Hepatocyte (in vitro differentiated cells): ENCODE measurements around the gene SCN3A. TPM values are rescaled to one million over a fixed set of nuclear protein-coding genes. Genes with fewer than 3 reads are reported as not detected.
A peak's percentile ranks its signal among the peaks of the same experiment; 100 is the strongest.

Experiments
- DNase-seq: peaks from one replicate; pipeline ENCODE4 v3.0.0-alpha.2; 2016; ENCODE audit warnings: low spot score
- H2AFZ ChIP-seq: fragments of 200-600 bp; sonication (generic); 2 replicates; pipeline ENCODE4 v1.6.0; 2016; ENCODE audit warnings: antibody characterized with exemption, mild to moderate bottlenecking
- H3K27ac ChIP-seq: fragments of 200-600 bp; sonication (generic); 2 replicates; pipeline ENCODE4 v1.5.1; 2016; ENCODE audit warnings: mild to moderate bottlenecking
- H3K27me3 ChIP-seq: fragments of 200-600 bp; sonication (generic); 2 replicates; pipeline ENCODE4 v1.6.1; 2016
- H3K36me3 ChIP-seq: fragments of 200-600 bp; sonication (generic); replicated peaks from 2 replicates; pipeline ENCODE4 v1.5.1; 2016; ENCODE audit warnings: low read depth; ENCODE audit not compliant: insufficient read depth
- H3K4me1 ChIP-seq: fragments of 200-600 bp; sonication (generic); 2 replicates; pipeline ENCODE4 v1.5.1; 2016; ENCODE audit warnings: mild to moderate bottlenecking, moderate library complexity; ENCODE audit not compliant: insufficient read depth
- H3K4me2 ChIP-seq: fragments of 200-600 bp; sonication (generic); 2 replicates; pipeline ENCODE4 v1.6.0; 2016
- H3K4me3 ChIP-seq: fragments of 200-600 bp; sonication (generic); 2 replicates; pipeline ENCODE4 v1.5.1; 2016; ENCODE audit warnings: mild to moderate bottlenecking
- H3K79me2 ChIP-seq: fragments of 200-600 bp; sonication (generic); 2 replicates; pipeline ENCODE4 v1.6.0; 2017; ENCODE audit warnings: mild to moderate bottlenecking
- H3K9me2 ChIP-seq: fragments of 200-600 bp; sonication (generic); replicated peaks from 2 replicates; pipeline ENCODE4 v1.6.0; 2017; ENCODE audit warnings: mild to moderate bottlenecking; ENCODE audit not compliant: insufficient read depth
- H3K9me3 ChIP-seq: fragments of 200-600 bp; sonication (generic); 2 replicates; pipeline ENCODE4 v1.5.1; 2016; ENCODE audit warnings: low read depth, mild to moderate bottlenecking
- H4K20me1 ChIP-seq: fragments of 200-600 bp; sonication (generic); 2 replicates; pipeline ENCODE4 v1.6.0; 2016; ENCODE audit warnings: mild to moderate bottlenecking; ENCODE audit not compliant: insufficient read depth, poor library complexity, severe bottlenecking
- EZH2 ChIP-seq: fragments of 200-600 bp; sonication (generic); IDR thresholded peaks from 2 replicates; pipeline ENCODE4 v1.6.1; 2016; ENCODE audit warnings: antibody characterized with exemption, mild to moderate bottlenecking, borderline replicate concordance
- EZH2phosphoT487 ChIP-seq: fragments of 200-600 bp; sonication (generic); IDR thresholded peaks from one replicate; pipeline ENCODE4 v1.6.1; 2018; ENCODE audit warnings: antibody characterized with exemption, mild to moderate bottlenecking, low read depth, moderate library complexity; ENCODE audit not compliant: unreplicated experiment, severe bottlenecking
- WGBS: methylation state at CpG from one replicate; pipeline ENCODE4 v1.1.6; 2016; ENCODE audit warnings: low lambda C conversion rate; ENCODE audit errors: missing lambda C conversion rate; 5-methylcytosine and 5-hydroxymethylcytosine counted together
- polyA plus RNA-seq: library from polyadenylated mRNA; unstranded; fragments of >200 nt; fragmentation: Nextera tagmentation; extraction: Ambion mirVana; gene quantifications from 2 replicates; pipeline ENCODE4 v1.2.1, GENCODE V29; 2016
- total RNA-seq: library from RNA; depleted of rRNA; stranded (reverse); fragments of >200 nt; gene quantifications from 2 replicates; pipeline ENCODE4 v1.2.3, GENCODE V29; 2014
- TF ChIP-seq, protein P1 (sequence below): fragments of 200-600 bp; sonication (generic); IDR thresholded peaks from 2 replicates; pipeline ENCODE4 v1.5.1; 2016; ENCODE audit warnings: antibody characterized with exemption, mild to moderate bottlenecking; ENCODE audit not compliant: poor library complexity

SCN3A gene
- total and polyA plus RNA-seq, 2 experiments from 2014 or later = 3.0 to 14.5 TPM

DNA sequence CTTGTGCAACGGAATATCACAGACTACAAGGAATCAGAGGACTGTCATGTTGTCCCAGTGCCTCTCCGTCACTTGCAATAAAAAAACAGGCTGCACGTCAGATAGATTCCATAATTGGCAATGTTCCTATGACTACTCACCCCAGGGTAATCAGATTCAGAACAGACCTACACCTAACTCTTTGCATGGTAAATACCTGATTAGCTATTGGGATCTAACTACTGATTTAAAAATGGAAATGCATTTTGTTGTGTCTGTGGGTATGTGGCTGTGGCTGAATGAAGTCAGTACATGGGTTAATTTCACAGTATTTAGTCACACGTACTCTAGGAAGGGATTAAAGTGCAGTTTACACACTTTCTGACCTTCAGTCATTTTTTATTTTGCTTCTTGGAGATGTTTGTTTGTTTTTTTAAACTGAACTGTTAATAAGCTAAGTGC is 91.7 kb downstream of the SCN3A start:
- Histone ChIP-seq H3K27ac (no peak overlapping the region), H3K36me3 (no peaks in the 10 kb centered on the region), H4K20me1 (no peaks in the 10 kb centered on the region), H3K9me3 (no peaks in the 10 kb centered on the region), H2AFZ (no peak overlapping the region), H3K27me3 (no peaks in the 10 kb centered on the region), H3K79me2 (no peaks in the 10 kb centered on the region), H3K4me3 (no peak overlapping the region), H3K4me2 (peak overlapping the region; percentile 22), H3K4me1 (peaks cover 11% of the 10 kb centered on the region), H3K9me2 (no peaks in the 10 kb centered on the region)
- TF ChIP-seq, protein P1, sequence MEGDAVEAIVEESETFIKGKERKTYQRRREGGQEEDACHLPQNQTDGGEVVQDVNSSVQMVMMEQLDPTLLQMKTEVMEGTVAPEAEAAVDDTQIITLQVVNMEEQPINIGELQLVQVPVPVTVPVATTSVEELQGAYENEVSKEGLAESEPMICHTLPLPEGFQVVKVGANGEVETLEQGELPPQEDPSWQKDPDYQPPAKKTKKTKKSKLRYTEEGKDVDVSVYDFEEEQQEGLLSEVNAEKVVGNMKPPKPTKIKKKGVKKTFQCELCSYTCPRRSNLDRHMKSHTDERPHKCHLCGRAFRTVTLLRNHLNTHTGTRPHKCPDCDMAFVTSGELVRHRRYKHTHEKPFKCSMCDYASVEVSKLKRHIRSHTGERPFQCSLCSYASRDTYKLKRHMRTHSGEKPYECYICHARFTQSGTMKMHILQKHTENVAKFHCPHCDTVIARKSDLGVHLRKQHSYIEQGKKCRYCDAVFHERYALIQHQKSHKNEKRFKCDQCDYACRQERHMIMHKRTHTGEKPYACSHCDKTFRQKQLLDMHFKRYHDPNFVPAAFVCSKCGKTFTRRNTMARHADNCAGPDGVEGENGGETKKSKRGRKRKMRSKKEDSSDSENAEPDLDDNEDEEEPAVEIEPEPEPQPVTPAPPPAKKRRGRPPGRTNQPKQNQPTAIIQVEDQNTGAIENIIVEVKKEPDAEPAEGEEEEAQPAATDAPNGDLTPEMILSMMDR = no peak
- TF ChIP-seq EZH2phosphoT487 (no peak), EZH2 (no peak)
- 27% methylated on average over 4 of the region's 4 CpGs for WGBS
- no peak for DNase-seq

DNA sequence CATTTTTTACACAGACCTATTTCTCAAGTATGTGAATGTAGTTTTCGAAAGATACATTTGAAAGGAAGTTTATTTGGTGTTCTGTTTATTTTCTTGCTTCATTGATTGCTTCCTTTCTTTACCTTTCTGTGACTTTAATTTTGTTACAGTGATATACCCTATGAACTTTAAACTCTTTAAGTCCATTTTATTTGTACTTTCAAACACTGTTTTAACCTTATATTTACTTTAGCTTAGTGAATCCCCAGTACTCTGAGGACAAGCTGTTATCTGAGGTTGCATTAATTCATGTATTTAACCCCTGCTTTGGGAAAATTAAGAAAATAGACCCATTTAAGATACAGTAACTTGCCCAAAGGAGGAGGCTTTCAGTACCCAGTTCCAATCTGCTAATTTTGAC is 93.5 kb downstream of the SCN3A start:
- no peaks in the 10 kb centered on the region for H4K20me1 ChIP-seq
- no peak for TF ChIP-seq EZH2
- TF ChIP-seq, protein P1 = no peak
- no peak for TF ChIP-seq EZH2phosphoT487
- H3K27me3 ChIP-seq = no peaks in the 10 kb centered on the region
- H3K9me2 ChIP-seq = no peaks in the 10 kb centered on the region
- peak overlapping the region; percentile 30 for H3K4me2 ChIP-seq
- no peak overlapping the region for H3K4me3 ChIP-seq
- H2AFZ ChIP-seq = no peak overlapping the region
- H3K9me3 ChIP-seq = no peaks in the 10 kb centered on the region
- H3K4me1 ChIP-seq = peaks cover 11% of the 10 kb centered on the region
- peak overlapping the region; percentile 2 for H3K27ac ChIP-seq
- H3K36me3 ChIP-seq = no peaks in the 10 kb centered on the region
- 23% methylated on average over 1 of the region's 1 CpG for WGBS
- no peak for DNase-seq
- H3K79me2 ChIP-seq = no peaks in the 10 kb centered on the region

DNA sequence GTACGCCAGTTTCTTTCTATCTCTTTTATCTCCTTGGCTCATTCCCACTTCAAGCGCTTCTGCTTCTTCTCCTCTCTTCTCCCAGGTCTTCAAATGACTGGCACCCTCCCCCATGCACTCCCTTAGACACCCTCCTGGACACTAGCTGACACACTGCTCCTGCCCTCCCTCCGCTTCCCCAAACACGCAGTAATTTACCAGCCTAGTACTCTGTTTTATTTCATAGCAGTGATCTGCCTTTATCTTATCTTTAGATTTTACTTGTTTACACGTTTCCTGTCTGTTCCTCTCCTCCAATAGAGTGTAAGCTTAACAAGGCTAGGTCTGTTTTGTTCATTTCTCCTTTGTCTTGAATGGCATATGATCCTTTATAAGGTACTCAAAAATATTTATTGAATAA is 93.9 kb downstream of the SCN3A start:
- H3K36me3 ChIP-seq = no peaks in the 10 kb centered on the region
- no peak overlapping the region for H2AFZ ChIP-seq
- DNase-seq = peak; percentile 42
- peak overlapping the region; percentile 2 for H3K27ac ChIP-seq
- no peaks in the 10 kb centered on the region for H3K9me3 ChIP-seq
- no peak for TF ChIP-seq EZH2
- TF ChIP-seq EZH2phosphoT487 = no peak
- TF ChIP-seq, protein P1 = no peak
- H3K4me1 ChIP-seq = peaks cover 11% of the 10 kb centered on the region
- H3K27me3 ChIP-seq = no peaks in the 10 kb centered on the region
- no peaks in the 10 kb centered on the region for H4K20me1 ChIP-seq
- H3K4me3 ChIP-seq = no peak overlapping the region
- 18% methylated on average over 5 of the region's 5 CpGs for WGBS
- peak overlapping the region; percentile 30 for H3K4me2 ChIP-seq
- H3K79me2 ChIP-seq = no peaks in the 10 kb centered on the region
- H3K9me2 ChIP-seq = no peaks in the 10 kb centered on the region

DNA sequence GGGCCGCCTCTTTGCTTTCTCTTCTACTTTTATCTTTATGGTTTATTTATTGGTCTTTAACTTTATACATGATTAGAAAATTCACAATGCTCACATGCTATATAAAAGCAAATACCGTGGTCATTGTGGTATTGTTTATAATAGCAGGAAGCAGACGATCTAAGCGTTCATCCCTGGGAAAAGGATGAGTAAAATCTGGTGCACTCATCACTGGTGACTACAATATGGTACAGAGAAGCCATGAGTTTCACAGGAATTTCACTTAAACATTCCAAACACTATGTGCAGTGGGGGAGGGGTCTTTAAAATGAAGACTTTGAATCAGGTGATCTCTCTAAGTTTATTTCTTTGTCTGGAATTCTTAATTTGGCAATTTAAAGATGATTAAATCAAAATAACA is 97.9 kb downstream of the SCN3A start:
- 50% methylated on average over 4 of the region's 4 CpGs for WGBS
- TF ChIP-seq EZH2phosphoT487 (no peak), EZH2 (no peak)
- TF ChIP-seq, protein P1 = no peak
- no peaks in the 10 kb centered on the region for H3K79me2 ChIP-seq

More for the DNA sequence above, 97.9 kb downstream of the SCN3A start:
- Histone ChIP-seq H3K9me2 (no peaks in the 10 kb centered on the region), H3K4me2 (no peak overlapping the region), H3K27ac (no peak overlapping the region), H3K4me1 (peaks cover 5% of the 10 kb centered on the region), H4K20me1 (no peaks in the 10 kb centered on the region), H3K9me3 (no peaks in the 10 kb centered on the region), H2AFZ (no peak overlapping the region), H3K36me3 (no peaks in the 10 kb centered on the region), H3K27me3 (no peaks in the 10 kb centered on the region), H3K4me3 (no peak overlapping the region)
- DNase-seq = no peak
